ENCODE results near the gene IGFL2. TPM values are rescaled to one million over a fixed set of nuclear protein-coding genes. Genes with fewer than 3 reads are reported as not detected.

IGFL2 gene
- 0.20 to 1.3 TPM (median 0.34 TPM) in 5 replicates for total RNA-seq (2022; extraction: Qiagen RNA extraction)

GRCh38 chr19:46147791-46148288 is at the start of gene IGFL2:
TSS of gene IGFL2 (plus strand) at chr19:46148238. CDS start at chr19:46148279, 41 bp downstream.

GRCh38 chr19:46124638-46125115 is 23.4 kb upstream of the IGFL2 start, which contains the start of gene IGFL3:
TSS of gene IGFL3 (minus strand) at chr19:46124688. CDS start at chr19:46124649, 39 bp downstream.

Other genes with a start within 250 kb of the IGFL2 start
- 5.3 to 10.5 TPM (median 8.7 TPM) in 5 replicates for gene MYPOP, start 245.6 kb upstream of the IGFL2 start, total RNA-seq (2022; extraction: Qiagen RNA extraction)
- gene NANOS2, start 233.5 kb upstream of the IGFL2 start, total RNA-seq (2022; extraction: Qiagen RNA extraction) = not detected in 5 replicates
- 0.33 to 0.49 TPM (median 0.44 TPM) in 5 replicates for gene NOVA2, start 174.4 kb upstream of the IGFL2 start, total RNA-seq (2022; extraction: Qiagen RNA extraction)
- 3.7 to 6.2 TPM (median 4.5 TPM) in 5 replicates for gene CCDC61, start 152.8 kb upstream of the IGFL2 start, total RNA-seq (2022; extraction: Qiagen RNA extraction)
- not detected in 5 replicates for gene PGLYRP1, start 125.2 kb upstream of the IGFL2 start, total RNA-seq (2022; extraction: Qiagen RNA extraction)
- 0.28 to 0.52 TPM (median 0.41 TPM) in 5 replicates for gene IGFL4, start 107.2 kb upstream of the IGFL2 start, total RNA-seq (2022; extraction: Qiagen RNA extraction)
- gene IGFL3, start 23.6 kb upstream of the IGFL2 start, total RNA-seq (2022; extraction: Qiagen RNA extraction) = 0.23 to 0.40 TPM (median 0.31 TPM) in 3 of 5 replicates, not detected in the others
- gene IGFL1, start 81.5 kb downstream of the IGFL2 start, total RNA-seq (2022; extraction: Qiagen RNA extraction) = 1.5 to 2.5 TPM (median 1.7 TPM) in 5 replicates
- gene HIF3A, start 148.8 kb downstream of the IGFL2 start, total RNA-seq (2022; extraction: Qiagen RNA extraction) = 0.05 to 0.12 TPM in 2 of 5 replicates, not detected in the others
- gene PPP5C, start 198.8 kb downstream of the IGFL2 start, total RNA-seq (2022; extraction: Qiagen RNA extraction) = 79.2 to 90.9 TPM (median 85.4 TPM) in 5 replicates